ENCODE data around the gene ADCY1. TPM values are rescaled to one million over a fixed set of nuclear protein-coding genes. Genes with fewer than 3 reads are reported as not detected.

Gene ADCY1
- total RNA-seq, 2 experiments from 2014 or later = 0.03 TPM; not detected in 1

GRCh38 chr7:45715471-45716352 is 141.5 kb downstream of the ADCY1 start:
- intact Hi-C loops (cut with DNase I, micrococcal nuclease) = no loop called here
- DNase-seq = no peak
- Mint-ChIP-seq H3K4me1 (ENCODE audit: low read depth) (no peaks in the 10 kb centered on the region), H3K9me3 (no peaks in the 10 kb centered on the region), H3K27me3 (peaks cover 9% of the 10 kb centered on the region), H3K4me3 (no peak overlapping the region), H3K36me3 (ENCODE audit: low read depth) (no peaks in the 10 kb centered on the region), H3K27ac (no peak overlapping the region)
- no peaks in the 10 kb centered on the region for H3K4me1 ChIP-seq (ENCODE audit: insufficient read depth, low read length)
- H3K27ac ChIP-seq (ENCODE audit: low read depth in 1 of 2, low read length in 2 of 2) = no peak overlapping the region
- H3K9me3 ChIP-seq (ENCODE audit: control insufficient read depth in 1 of 2, insufficient read depth in 1 of 2, low read length in 2 of 2) = no peaks in the 10 kb centered on the region
- no peak for TF ChIP-seq CTCF (IDR thresholded peaks at IDR 0.05)
- ChIA-PET CTCF (interaction anchor here (1.1 kb wide), 1 partner anchor 23 kb away, joined by 3 read pairs; no protein-coding TSS in a partner anchor), POLR2A (no interaction called here)
- H3K36me3 ChIP-seq (ENCODE audit: insufficient read depth, low read length) = no peaks in the 10 kb centered on the region
- no peak for ATAC-seq (ENCODE audit: poor library complexity)
- no peaks in the 10 kb centered on the region for H3K27me3 ChIP-seq (ENCODE audit: control insufficient read depth in 1 of 2, insufficient read depth in 2 of 2, low read length in 2 of 2)
- no peak overlapping the region for H3K4me3 ChIP-seq (ENCODE audit: low read length)

GRCh38 chr7:45716380-45717203 is 142.4 kb downstream of the ADCY1 start:
- Histone ChIP-seq H3K36me3 (ENCODE audit: insufficient read depth, low read length) (no peaks in the 10 kb centered on the region), H3K27ac (ENCODE audit: low read depth in 1 of 2, low read length in 2 of 2) (no peak overlapping the region), H3K27me3 (ENCODE audit: control insufficient read depth in 1 of 2, insufficient read depth in 2 of 2, low read length in 2 of 2) (no peaks in the 10 kb centered on the region), H3K4me3 (ENCODE audit: low read length) (no peak overlapping the region), H3K9me3 (ENCODE audit: control insufficient read depth in 1 of 2, insufficient read depth in 1 of 2, low read length in 2 of 2) (no peaks in the 10 kb centered on the region), H3K4me1 (ENCODE audit: insufficient read depth, low read length) (no peaks in the 10 kb centered on the region)
- Mint-ChIP-seq H3K9me3 (no peaks in the 10 kb centered on the region), H3K36me3 (ENCODE audit: low read depth) (no peaks in the 10 kb centered on the region), H3K27me3 (peaks cover 9% of the 10 kb centered on the region), H3K4me1 (ENCODE audit: low read depth) (no peaks in the 10 kb centered on the region), H3K4me3 (no peak overlapping the region), H3K27ac (no peak overlapping the region)
- no peak for TF ChIP-seq CTCF (IDR thresholded peaks at IDR 0.05)
- DNase-seq (no peak), ATAC-seq (ENCODE audit: poor library complexity) (no peak)
- intact Hi-C loops (cut with DNase I, micrococcal nuclease) = no loop called here
- POLR2A ChIA-PET = no interaction called here
- CTCF ChIA-PET = interaction anchor here (1.1 kb wide), 1 partner anchor 24 kb away, joined by 3 read pairs; no protein-coding TSS in a partner anchor

GRCh38 chr7:45717537-45718235 is 143.5 kb downstream of the ADCY1 start:
- no peak for TF ChIP-seq CTCF (IDR thresholded peaks at IDR 0.05)
- Mint-ChIP-seq H3K27ac (no peak overlapping the region), H3K9me3 (no peaks in the 10 kb centered on the region), H3K27me3 (peaks cover 9% of the 10 kb centered on the region), H3K4me3 (no peak overlapping the region), H3K36me3 (ENCODE audit: low read depth) (no peaks in the 10 kb centered on the region), H3K4me1 (ENCODE audit: low read depth) (no peaks in the 10 kb centered on the region)
- ChIA-PET POLR2A (no interaction called here), CTCF (no interaction called here)
- Histone ChIP-seq H3K4me1 (ENCODE audit: insufficient read depth, low read length) (no peaks in the 10 kb centered on the region), H3K27ac (ENCODE audit: low read depth in 1 of 2, low read length in 2 of 2) (no peak overlapping the region), H3K36me3 (ENCODE audit: insufficient read depth, low read length) (no peaks in the 10 kb centered on the region), H3K4me3 (ENCODE audit: low read length) (no peak overlapping the region), H3K9me3 (ENCODE audit: control insufficient read depth in 1 of 2, insufficient read depth in 1 of 2, low read length in 2 of 2) (no peaks in the 10 kb centered on the region), H3K27me3 (ENCODE audit: control insufficient read depth in 1 of 2, insufficient read depth in 2 of 2, low read length in 2 of 2) (no peaks in the 10 kb centered on the region)
- intact Hi-C loops (cut with DNase I, micrococcal nuclease) = no loop called here
- DNase-seq = no peak
- ATAC-seq (ENCODE audit: poor library complexity) = no peak

Measured in CD4-positive, alpha-beta T cell (primary cell).